ENCODE data around the gene DDX42. TPM values are rescaled to one million over a fixed set of nuclear protein-coding genes. Genes with fewer than 3 reads are reported as not detected.
A peak's percentile ranks its signal among the peaks of the same experiment; 100 is the strongest.

DDX42 gene
- total and polyA plus RNA-seq, 2 of the 13 experiments (the other 11 are each of a cell fraction or from before 2014, with no cell fraction given): 87.2 to 92.9 TPM

GRCh38 chr17:63842540-63843386, 68.8 kb downstream of the DDX42 start, which contains the start of gene SMARCD2 (continued):
- TF ChIP-seq EHMT2 (IDR thresholded peaks at IDR 0.05; ENCODE audit: borderline replicate concordance, low read depth, low read length) (no peak), MATR3 (CRISPR knock-in tag; IDR thresholded peaks at IDR 0.05) (no peak), RAD51 (IDR thresholded peaks at IDR 0.05; ENCODE audit: borderline replicate concordance) (no peak), CSRNP2 (CRISPR knock-in tag; conservative IDR thresholded peaks at IDR 0.05; ENCODE audit: low read depth) (peak; percentile 96), HMG20B (CRISPR knock-in tag; conservative IDR thresholded peaks at IDR 0.05) (peak; percentile 61; the same call in 1 of the 2 replicates), SRF (IDR thresholded peaks at IDR 0.05; ENCODE audit: low read depth, low read length) (peak; percentile 80), ZIK1 (CRISPR knock-in tag; IDR thresholded peaks at IDR 0.05; ENCODE audit: borderline replicate concordance, low read depth) (peak; percentile 87), TCF7 (IDR thresholded peaks at IDR 0.05; ENCODE audit: low read depth) (no peak), RFXANK (CRISPR knock-in tag; IDR thresholded peaks at IDR 0.05) (peak; percentile 94; the same call in 1 of the 2 replicates), ZHX1 (CRISPR knock-in tag; IDR thresholded peaks at IDR 0.05; ENCODE audit: low read depth) (no peak), NCOA5 (CRISPR knock-in tag; IDR thresholded peaks at IDR 0.05) (0 out of 2 replicates have a peak, but pooled peaks have one; percentile 36), ZBTB4 (CRISPR knock-in tag; IDR thresholded peaks at IDR 0.05; ENCODE audit: borderline replicate concordance) (0 out of 2 replicates have a peak, but pooled peaks have one; percentile 13), ZNF557 (CRISPR knock-in tag; IDR thresholded peaks at IDR 0.05) (peak; percentile 73), ARNT2 (CRISPR knock-in tag; IDR thresholded peaks at IDR 0.05; ENCODE audit: low read depth) (peak; percentile 97)
